ENCODE measurements around the gene CDKN2B-AS1.

GRCh38 chr9:22169243-22169642 lies 174.7 kb downstream of the CDKN2B-AS1 start:
- no peak for TF ChIP-seq EZH2 (IDR thresholded peaks at IDR 0.05; ENCODE audit: insufficient read depth, poor library complexity, severe bottlenecking)
- TF ChIP-seq EZH2phosphoT487 (IDR thresholded peaks at IDR 0.05; ENCODE audit: insufficient read depth, low read depth) = no peak

Measured in GM23248 (cell line).